GM19468 (cell line): ENCODE data around the gene ADAMTS18.
A peak's percentile ranks its signal among the peaks of the same experiment; 100 is the strongest.

ENCODE experiments used
- ATAC-seq: cut with Tn5 transposase; IDR thresholded peaks from one replicate; pipeline ENCODE4 v1.9.1; 2021; ENCODE audit warnings: mild to moderate bottlenecking, moderate library complexity, moderate number of reproducible peaks; ENCODE audit not compliant: unreplicated experiment; ENCODE audit errors: extremely low read depth

Gene ADAMTS18

GRCh38 chr16:77238593-77238992 lies 196.2 kb downstream of the ADAMTS18 start:
- no peak for ATAC-seq

GRCh38 chr16:77236063-77236511 lies 198.7 kb downstream of the ADAMTS18 start:
- ATAC-seq = peak; percentile 87

GRCh38 chr16:77234611-77235010 lies 200.2 kb downstream of the ADAMTS18 start:
- no peak for ATAC-seq

GRCh38 chr16:77233799-77234519 lies 200.9 kb downstream of the ADAMTS18 start:
- no peak for ATAC-seq
